C4-2B (cell line): Measurements from ENCODE around the gene FAM222A.

ENCODE experiments used
- CTCF ChIP-seq: fragments of 450-650 bp; conservative IDR thresholded peaks from 2 replicates; pipeline ENCODE4 v1.5.1; 2017; ENCODE audit warnings: mild to moderate bottlenecking
- ZFX ChIP-seq: fragments of 450-650 bp; IDR thresholded peaks from 2 replicates; pipeline ENCODE4 v1.6.1; 2017

GRCh38 chr12:109758426-109759420, 45.1 kb downstream of the FAM222A start:
- TF ChIP-seq CTCF (no peak), ZFX (no peak)
